Thyroid gland (tissue), 4 donors: ENCODE data around the gene HOATZ.

Experiments used
- POLR2A ChIP-seq, 2 donors: fragments of 450-650 bp; IDR thresholded peaks; one replicate each; pipeline ENCODE4 v1.6.1; 2017; ENCODE audit warnings: antibody characterized with exemption in 2 of 2, mild to moderate bottlenecking in 2 of 2, moderate library complexity in 1 of 2
- TF ChIP-seq, protein P1 (sequence below), 6 experiments: fragments of 200-600 bp in 3 of 6; fragments of 450-650 bp in 3 of 6; sonication (generic) in 3 of 6; IDR thresholded peaks; one replicate each; pipeline ENCODE4 v1.5.1; 2016 to 2019; ENCODE audit warnings: antibody characterized with exemption in 6 of 6, mild to moderate bottlenecking in 2 of 6, inconsistent platforms in 1 of 6, moderate library complexity in 1 of 6

DNA sequence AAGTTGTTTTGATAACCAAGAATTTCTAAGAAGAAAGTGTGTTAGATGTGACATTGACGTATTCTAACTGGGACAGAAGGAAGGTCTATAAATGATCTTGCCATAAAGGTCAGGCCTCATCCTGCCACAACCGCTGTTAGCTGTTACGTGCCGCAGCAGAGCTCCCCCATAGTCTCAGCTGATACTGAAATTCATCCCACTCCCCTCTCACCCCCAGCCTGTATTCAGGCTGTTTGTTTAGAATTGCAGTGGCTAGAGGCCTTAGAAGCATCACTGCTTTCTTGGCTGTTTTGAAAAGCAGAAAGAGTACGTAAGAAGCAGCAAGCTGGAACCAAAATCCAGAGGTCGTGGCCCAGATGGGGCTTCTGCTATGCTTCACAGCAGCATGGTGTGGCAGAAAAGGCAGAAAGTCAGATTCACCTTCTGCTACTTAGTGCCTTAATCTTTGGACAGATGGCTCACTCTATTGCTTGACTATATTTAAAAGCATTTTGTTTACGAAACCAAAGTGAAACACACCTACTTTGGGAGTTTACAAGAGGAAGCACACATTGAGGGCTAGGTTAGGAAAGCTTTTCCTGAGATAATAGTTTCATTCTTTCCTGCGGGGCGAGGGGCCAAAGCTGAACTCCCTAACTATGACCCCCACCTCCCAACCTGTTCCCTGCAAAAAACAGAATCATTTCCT, 25.0 kb downstream of the HOATZ start:
- TF ChIP-seq, protein P1, sequence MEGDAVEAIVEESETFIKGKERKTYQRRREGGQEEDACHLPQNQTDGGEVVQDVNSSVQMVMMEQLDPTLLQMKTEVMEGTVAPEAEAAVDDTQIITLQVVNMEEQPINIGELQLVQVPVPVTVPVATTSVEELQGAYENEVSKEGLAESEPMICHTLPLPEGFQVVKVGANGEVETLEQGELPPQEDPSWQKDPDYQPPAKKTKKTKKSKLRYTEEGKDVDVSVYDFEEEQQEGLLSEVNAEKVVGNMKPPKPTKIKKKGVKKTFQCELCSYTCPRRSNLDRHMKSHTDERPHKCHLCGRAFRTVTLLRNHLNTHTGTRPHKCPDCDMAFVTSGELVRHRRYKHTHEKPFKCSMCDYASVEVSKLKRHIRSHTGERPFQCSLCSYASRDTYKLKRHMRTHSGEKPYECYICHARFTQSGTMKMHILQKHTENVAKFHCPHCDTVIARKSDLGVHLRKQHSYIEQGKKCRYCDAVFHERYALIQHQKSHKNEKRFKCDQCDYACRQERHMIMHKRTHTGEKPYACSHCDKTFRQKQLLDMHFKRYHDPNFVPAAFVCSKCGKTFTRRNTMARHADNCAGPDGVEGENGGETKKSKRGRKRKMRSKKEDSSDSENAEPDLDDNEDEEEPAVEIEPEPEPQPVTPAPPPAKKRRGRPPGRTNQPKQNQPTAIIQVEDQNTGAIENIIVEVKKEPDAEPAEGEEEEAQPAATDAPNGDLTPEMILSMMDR (IDR thresholded peaks at IDR 0.05), result no peak
- TF ChIP-seq POLR2A (IDR thresholded peaks at IDR 0.05), result no peak
